Stimulated activated CD8-positive, alpha-beta memory T cell treated with anti-CD3 and anti-CD28 coated beads, Interleukin-4, amount 100 ng/mL, for 48 hours (primary cell): ENCODE results near the gene TLCD3A.
"Not testable (repeated sequence)": the region's sequence is repeated elsewhere in the genome, so short reads cannot be mapped to it uniquely, and the experiment has no call there.

Source experiments
- DNase-seq: peaks from one replicate; pipeline ENCODE4 v3.0.0-alpha.2; 2020

Gene TLCD3A

DNA sequence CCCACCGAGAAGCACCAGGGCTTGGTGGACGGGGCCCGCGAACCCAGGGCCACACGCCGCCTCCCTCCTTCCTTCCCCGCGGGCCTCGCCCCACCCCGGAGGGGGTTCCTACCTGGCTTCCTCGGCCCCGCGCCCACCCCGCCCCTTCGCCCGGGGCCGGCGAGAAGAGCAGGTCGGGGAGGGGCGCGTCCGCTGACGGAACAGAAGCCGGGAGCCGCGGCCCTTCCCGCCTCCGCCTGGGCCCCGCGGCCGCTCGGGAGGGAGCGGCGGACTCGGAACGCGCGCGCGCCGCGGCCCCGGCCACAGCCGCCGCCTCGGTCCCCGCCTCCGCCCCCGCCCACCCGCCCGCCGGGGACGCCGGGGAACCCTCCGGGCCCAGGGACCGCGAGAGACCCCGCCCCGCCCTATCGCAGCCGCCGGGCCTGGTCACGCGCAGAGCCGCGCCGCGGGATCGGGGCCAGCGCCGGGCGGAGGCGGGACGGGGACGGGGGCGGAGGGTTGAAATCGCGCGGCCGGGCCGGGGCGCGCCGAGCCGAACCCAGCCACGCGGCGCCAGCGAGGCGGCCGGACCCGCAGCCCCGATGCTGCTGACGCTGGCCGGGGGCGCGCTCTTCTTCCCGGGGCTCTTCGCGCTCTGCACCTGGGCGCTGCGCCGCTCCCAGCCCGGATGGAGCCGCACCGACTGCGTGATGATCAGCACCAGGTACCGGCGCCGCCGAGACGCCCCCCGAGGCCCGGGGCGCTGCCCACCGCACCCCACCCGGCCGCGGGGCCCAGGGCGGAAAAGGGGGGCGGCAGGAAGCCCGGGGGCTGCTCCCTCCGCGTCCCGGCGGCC is at the start of gene TLCD3A:
TLCD3A (plus strand) TSS at position 530 of the 835 bp plus-strand sequence; CDS start at position 582, 52 bp downstream.
- peak; percentile 74 for DNase-seq

- DNase-seq, result no peak
These were observed 49.4 kb upstream of the TLCD3A start for GRCh38 chr17:683040-683439.

DNA sequence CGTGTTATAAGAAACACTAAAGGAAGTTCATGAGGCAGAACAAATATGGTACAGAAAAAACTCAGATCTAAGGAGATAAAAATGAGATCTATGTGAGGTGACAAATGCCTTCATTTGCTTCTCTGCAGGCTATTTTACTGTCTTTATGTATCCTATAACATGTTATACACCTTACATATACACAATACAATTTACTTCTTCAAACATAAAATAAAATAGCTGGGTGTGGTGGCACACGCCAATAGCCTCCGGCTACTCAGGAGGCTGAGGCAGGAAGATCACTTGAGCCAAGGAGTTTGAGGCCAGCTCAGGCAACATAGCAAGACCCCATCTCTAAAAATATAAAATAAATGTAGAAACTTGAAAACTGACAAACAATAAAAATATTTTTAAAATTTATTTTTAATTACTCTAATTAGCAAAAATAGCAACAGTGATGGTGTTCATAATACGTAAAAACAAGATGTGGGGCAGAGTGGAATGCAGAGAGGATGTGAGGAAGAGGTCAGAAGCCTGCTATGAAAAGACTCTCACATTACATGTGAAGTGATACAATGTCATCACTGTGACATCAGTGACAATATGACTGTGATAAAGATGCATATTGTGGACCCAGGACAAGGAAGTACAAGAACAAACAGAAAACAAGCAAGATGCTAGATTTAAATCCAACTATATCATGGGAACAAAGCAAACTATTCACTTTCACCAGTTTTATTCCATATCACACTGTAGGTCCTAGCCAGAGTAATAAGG is 48.7 kb upstream of the TLCD3A start:
- DNase-seq, result no peak

GRCh38 chr17:685006-685405 is 47.4 kb upstream of the TLCD3A start:
- DNase-seq, result no peak

DNA sequence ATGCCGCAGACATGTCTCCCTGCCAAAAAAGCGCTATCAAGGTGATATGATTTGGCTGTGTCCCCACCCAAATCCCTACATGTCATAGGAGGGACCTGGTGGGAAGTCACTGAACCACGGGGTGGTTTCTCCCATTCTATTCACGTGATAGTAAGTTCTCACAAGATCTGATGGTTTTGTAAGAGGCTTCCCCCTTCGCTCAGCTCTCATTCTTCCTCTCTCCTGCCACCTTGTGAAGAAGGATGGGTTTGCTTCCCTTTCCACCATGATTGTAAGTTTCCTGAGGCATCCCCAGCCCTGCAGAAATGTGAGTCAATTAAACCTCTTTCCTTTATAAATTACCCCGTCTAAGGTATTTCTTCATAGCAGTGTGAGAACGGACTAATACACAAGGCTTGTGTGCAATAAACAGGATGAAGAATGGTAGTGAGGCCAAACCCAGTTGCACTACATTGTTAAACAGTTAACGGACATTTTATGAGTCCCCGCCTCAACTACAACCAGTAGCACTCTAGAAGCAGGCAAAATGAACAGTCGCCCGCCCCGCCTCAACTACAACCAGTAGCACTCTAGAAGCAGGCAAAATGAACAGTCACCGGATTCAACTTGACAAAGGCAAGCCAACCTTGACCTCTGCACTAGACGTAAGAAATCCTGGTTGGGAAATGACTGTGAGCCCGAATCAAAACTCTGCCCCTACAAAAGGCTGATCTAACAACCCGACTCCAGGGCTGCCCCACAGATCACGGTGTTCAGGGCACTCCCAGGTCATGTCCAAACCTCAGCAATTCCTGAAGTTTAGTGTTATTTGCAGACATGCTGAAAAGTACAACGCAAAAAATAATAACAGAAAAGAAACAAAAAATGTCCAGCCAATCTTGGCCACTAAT is 44.1 kb upstream of the TLCD3A start:
- DNase-seq, result no peak

- no peak for DNase-seq
These were observed 42.7 kb upstream of the TLCD3A start for GRCh38 chr17:689556-690275.

DNA sequence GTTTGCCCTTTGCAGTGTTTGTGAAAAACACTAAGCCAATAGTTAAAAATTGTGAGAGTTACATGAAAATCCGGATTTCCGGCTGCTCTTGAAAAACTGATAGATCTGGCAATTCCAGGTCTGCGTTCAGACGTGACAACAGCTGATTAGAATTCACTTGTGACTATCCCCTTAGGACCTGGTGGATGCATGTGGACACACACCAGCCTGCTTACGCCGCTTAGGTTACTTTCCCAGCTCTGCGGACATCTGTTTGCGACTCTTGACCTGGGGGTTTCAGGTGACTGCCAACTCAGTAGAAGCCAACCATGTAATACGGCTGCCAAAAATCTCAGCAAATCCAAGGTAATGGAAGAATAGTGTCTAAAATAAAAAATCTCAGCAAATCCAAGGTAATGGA is 42.0 kb upstream of the TLCD3A start:
- DNase-seq, result no peak

DNA sequence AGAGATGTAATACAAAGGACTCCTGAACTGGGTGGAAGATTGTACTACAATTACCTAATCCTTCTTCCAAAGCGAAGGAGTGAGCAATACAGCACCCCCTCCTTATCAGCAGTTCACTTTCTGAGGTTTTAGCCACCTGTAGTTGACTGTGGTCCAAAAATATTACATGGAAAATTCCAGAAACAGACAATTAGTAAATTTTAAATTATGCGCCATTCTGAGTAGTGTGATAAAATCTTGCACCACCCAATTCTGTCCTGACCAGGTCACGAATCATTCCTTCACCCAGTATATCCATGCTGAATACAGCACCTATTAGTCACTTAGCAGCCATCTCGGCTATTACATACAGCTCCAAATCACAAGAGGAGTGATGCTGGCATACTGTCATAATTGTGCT is 41.0 kb upstream of the TLCD3A start:
- DNase-seq, result no peak

DNA sequence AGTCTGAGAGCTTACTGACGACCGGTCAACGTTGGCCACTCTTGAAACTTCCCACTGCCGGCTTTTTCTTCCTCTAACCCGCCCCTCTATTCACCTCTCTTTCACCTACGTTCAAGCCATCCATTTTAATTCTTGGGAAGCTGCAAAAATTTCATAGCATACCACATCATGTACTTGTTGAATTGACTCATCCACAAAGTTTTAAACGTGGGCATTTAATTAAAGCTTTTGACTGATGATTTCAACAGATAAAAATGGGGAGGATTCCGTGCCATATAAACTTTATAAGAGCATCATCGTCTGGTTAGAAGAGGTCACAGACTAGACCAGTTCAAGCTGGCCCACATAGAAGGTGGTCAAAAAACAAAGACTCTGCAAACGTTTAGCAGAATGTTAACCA is 40.3 kb upstream of the TLCD3A start:
- DNase-seq, result no peak

GRCh38 chr17:693791-694638 is 38.4 kb upstream of the TLCD3A start:
- DNase-seq, result no peak

GRCh38 chr17:696369-696768 is 36.0 kb upstream of the TLCD3A start:
- no peak for DNase-seq

- no peak for DNase-seq
These were observed 34.7 kb upstream of the TLCD3A start for GRCh38 chr17:697682-698081.

GRCh38 chr17:698096-698495 is 34.3 kb upstream of the TLCD3A start:
- not testable (repeated sequence) for DNase-seq

DNA sequence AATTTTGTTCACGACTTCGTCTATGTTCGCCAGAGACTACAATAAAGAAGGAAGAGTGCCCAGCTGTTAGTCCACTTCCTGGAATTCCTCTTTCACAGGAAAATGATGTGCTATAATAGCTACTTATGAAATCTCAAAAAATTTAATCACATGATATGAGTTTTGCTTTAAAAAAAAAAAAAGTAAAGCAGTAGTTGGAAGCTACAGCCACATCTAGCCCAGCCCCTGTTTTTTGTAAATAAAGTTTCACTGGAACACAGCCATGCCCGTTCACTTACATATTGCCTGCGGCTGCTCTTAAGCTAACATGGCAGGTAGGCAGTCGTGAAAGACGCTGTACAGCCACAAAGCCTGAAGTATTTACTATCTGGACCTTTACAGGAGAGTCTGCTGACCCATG is 33.1 kb upstream of the TLCD3A start:
- no peak for DNase-seq

DNA sequence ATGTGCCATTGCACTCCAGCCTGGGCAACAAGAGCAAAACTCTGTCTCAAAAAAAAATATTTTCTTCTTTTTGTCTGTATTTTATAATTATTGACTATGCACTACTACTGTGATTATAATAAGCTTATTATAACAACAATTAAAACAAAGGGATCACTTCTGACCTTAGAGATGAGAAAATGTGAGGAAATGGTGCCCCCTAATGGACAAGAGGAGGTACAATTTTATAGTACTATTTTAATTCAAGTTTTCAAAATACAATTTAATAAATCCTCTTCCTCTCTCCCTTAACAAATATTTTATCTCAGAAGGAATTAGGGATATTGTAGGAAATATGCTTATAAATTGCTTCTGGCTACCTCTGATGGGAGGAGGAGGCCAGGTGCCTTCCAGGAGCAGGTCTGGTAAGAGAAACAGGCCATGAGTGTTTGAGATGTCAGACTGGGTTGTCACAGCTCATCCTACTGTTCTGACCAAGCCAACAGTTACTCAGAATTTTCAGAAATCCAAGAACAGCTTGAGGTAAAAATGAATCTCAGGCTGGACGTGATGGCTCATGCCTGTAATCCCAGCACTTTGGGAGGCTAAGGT is 31.8 kb upstream of the TLCD3A start:
- DNase-seq, result no peak

GRCh38 chr17:703081-703875 is 29.1 kb upstream of the TLCD3A start:
- DNase-seq, result no peak

DNA sequence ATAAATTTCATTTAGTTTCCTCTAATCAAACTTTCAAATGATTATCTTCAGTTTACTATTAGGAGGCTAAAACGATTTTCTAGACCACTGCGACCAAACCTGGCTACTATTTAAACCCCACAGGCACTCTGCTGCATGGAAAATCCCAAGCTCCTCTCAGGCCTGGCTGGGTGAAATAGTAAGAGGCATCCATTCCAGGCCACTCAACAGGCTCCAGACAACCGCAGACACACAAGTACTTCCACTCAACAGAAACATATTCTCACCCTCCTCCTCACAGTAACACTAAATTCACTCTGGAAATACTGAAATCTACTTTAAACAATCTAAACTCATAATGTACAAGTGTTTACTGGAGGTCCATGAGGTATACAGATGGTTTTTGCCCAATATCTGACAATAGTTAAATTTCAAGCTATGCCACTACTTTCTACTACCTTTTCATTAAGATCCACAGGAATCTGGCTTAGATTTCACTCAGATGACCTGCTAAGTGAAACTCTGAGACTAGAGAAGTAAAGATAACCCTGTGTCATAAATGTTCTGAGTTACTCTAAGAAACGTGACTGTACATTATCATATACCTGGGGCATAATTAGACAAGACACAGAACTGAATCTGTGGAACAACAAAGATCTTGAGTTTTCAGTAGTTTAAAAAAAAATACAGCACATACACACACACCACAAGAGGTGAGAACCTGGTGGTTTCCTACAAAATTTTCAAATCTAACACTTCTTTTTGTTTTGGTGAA is 28.1 kb upstream of the TLCD3A start:
- no peak for DNase-seq

GRCh38 chr17:705011-705410 is 27.4 kb upstream of the TLCD3A start:
- no peak for DNase-seq

DNA sequence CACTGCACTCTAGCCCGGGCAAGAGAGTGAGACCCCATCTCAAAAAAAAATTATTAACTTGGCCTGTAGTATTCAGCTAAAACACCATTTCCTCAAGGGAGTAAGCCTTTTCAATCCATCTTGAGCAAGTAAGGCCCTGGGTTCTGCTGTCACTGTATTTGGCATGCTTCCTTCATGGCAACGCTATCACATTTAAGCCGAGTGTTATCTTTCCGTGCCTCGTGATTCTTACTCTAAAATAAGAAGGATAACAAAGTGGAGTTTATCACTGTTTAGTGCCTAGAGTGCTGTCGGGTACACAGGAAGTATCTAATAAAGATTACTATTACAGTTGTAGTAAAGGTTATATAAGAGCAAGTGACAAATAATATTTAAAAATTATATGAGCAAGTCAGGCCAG is 26.5 kb upstream of the TLCD3A start:
- no peak for DNase-seq

- no peak for DNase-seq
These were observed 24.3 kb upstream of the TLCD3A start for GRCh38 chr17:708132-708531.
